Gastrocnemius medialis (tissue), 4 donors: ENCODE data around the gene KPTN. TPM values are rescaled to one million over a fixed set of nuclear protein-coding genes. Genes with fewer than 3 reads are reported as not detected.

Experiments used
- ATAC-seq, 2 donors: fragments of 150-250 bp; one replicate each; pipeline ENCODE4 v1.9.1; 2016
- DNase-seq, 2 donors: peaks; one replicate each; pipeline ENCODE4 v3.0.0-alpha.2; 2019
- H3K27ac ChIP-seq, 4 donors: fragments of 200-600 bp; sonication (generic); 1 replicate in 1 of 4; 2 replicates in 3 of 4; pipeline ENCODE4 v1.5.1; 2016 to 2018; ENCODE audit warnings: mild to moderate bottlenecking in 2 of 4, moderate library complexity in 1 of 4
- H3K27me3 ChIP-seq, 3 donors: fragments of 200-600 bp; sonication (generic) in 2 of 3; 1 replicate in 1 of 3; 2 replicates in 2 of 3; pipeline versions ENCODE4 v1.5.1 to v1.6.0; 2016 to 2019; ENCODE audit warnings: mild to moderate bottlenecking in 1 of 3, moderate library complexity in 1 of 3
- H3K36me3 ChIP-seq, 2 donors: fragments of 200-600 bp; sonication (generic) in 1 of 2; one replicate each; pipeline ENCODE4 v1.5.1; 2017 to 2018
- H3K4me1 ChIP-seq, 2 donors: fragments of 200-600 bp; sonication (generic) in 1 of 2; one replicate each; pipeline ENCODE4 v1.5.1; 2016 to 2017; ENCODE audit warnings: mild to moderate bottlenecking in 2 of 2
- H3K4me3 ChIP-seq, 4 donors: fragments of 200-600 bp; sonication (generic) in 3 of 4; 1 replicate in 1 of 4; 2 replicates in 3 of 4; pipeline ENCODE4 v1.5.1; 2016 to 2019; ENCODE audit warnings: mild to moderate bottlenecking in 2 of 4
- H3K9me3 ChIP-seq, 3 donors: fragments of 200-600 bp; sonication (generic) in 2 of 3; 1 replicate in 1 of 3; 2 replicates in 2 of 3; pipeline ENCODE4 v1.5.1; 2016 to 2019
- POLR2A ChIP-seq, 2 donors: fragments of 450-650 bp; IDR thresholded peaks; one replicate each; pipeline ENCODE4 v1.6.1; 2017; ENCODE audit warnings: antibody characterized with exemption in 2 of 2, mild to moderate bottlenecking in 2 of 2, moderate library complexity in 2 of 2
- in situ Hi-C, 4 donors: fragments of 200-750 bp; cut with MboI; loops; one replicate each; pipeline versions ENCODE4 v1.15.0 to v1.8.0; 2017; ENCODE audit warnings: low sequenced_read_pairs in 4 of 4
- intact Hi-C: fragments of 100-400 bp; cut with DNase I; formaldehyde crosslinking; loops from one replicate; pipeline ENCODE4 v1.15.1; 2023; ENCODE audit warnings: low total_unique reads
- total RNA-seq, 4 donors: library from RNA; depleted of rRNA; stranded (reverse); fragments of >200 nt; gene quantifications; one replicate each; pipeline versions ENCODE4 v1.1.0 to v1.2.3, GENCODE V29; 2016
- TF ChIP-seq, protein P1 (sequence below), 5 experiments: fragments of 450-650 bp in 3 of 5; fragments of 200-600 bp in 2 of 5; sonication (generic) in 2 of 5; IDR thresholded peaks in 4 of 5; conservative IDR thresholded peaks in 1 of 5; 1 replicate in 4 of 5; 2 replicates in 1 of 5; pipeline ENCODE4 v1.5.1; 2016 to 2019; ENCODE audit warnings: antibody characterized with exemption in 5 of 5, mild to moderate bottlenecking in 3 of 5, moderate library complexity in 3 of 5

Gene KPTN
- total RNA-seq, 4 donors from 2014 or later, result 0.91 to 6.4 (median 3.9) TPM

GRCh38 chr19:47492137-47492533 lies 8.1 kb upstream of the KPTN start:
- intact Hi-C loops (no loop called here), in situ Hi-C loops (no loop called here)
- TF ChIP-seq, protein P1, sequence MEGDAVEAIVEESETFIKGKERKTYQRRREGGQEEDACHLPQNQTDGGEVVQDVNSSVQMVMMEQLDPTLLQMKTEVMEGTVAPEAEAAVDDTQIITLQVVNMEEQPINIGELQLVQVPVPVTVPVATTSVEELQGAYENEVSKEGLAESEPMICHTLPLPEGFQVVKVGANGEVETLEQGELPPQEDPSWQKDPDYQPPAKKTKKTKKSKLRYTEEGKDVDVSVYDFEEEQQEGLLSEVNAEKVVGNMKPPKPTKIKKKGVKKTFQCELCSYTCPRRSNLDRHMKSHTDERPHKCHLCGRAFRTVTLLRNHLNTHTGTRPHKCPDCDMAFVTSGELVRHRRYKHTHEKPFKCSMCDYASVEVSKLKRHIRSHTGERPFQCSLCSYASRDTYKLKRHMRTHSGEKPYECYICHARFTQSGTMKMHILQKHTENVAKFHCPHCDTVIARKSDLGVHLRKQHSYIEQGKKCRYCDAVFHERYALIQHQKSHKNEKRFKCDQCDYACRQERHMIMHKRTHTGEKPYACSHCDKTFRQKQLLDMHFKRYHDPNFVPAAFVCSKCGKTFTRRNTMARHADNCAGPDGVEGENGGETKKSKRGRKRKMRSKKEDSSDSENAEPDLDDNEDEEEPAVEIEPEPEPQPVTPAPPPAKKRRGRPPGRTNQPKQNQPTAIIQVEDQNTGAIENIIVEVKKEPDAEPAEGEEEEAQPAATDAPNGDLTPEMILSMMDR (IDR thresholded peaks at IDR 0.05 in 4 of 5, conservative IDR thresholded peaks at IDR 0.05 in 1 of 5), result no peak
- TF ChIP-seq POLR2A (IDR thresholded peaks at IDR 0.05), result no peak
- Histone ChIP-seq H3K4me3 (no peak overlapping the region), H3K27me3 (no peaks in the 10 kb centered on the region), H3K4me1 (peaks cover 0 to 13% of the 10 kb centered on the region in 2 donors), H3K9me3 (no peaks in the 10 kb centered on the region), H3K36me3 (peaks cover 0 to 68% of the 10 kb centered on the region in 2 donors), H3K27ac (no peak overlapping the region)
- ATAC-seq, result no peak
- DNase-seq, result no peak

DNA sequence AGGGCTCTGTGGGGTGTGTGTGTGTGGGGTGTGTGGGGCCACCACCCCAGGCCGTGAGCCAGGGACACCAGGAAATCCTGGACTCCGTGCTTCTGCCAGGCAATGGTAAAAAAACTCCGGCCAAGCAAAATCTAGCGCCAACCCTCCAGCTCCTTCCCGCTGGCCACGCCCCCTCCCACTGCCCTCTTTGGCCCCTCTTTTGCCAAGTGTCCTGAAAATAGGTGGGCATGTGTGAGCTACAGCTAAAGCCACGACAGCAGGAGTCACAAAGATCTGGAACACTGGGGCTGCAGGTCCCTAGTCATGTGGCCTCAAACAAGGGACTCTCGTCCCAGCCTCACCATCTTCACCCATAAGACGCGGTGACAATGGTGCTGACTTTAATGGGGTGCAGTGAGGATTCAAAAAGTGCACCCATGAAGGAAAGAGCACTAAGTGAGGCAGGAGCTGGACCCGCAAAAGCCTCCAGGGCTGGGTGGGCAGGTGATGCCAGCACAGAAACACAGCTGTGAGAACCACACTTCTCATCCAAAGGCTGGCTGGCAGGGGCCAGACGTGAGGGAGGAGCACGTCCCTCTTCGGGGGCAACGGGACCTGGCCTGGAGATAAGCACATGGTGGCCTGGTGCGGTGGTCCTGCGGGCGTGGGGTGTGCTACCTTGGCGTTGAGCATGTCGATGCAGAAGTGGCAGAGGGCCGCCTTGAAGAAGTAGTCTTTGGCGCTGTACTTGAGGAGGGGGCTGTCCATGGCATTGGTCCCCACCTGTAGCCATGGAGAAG lies 7.5 kb upstream of the KPTN start:
- Histone ChIP-seq H3K9me3 (no peaks in the 10 kb centered on the region), H3K4me3 (no peak overlapping the region), H3K4me1 (peaks cover 0 to 8% of the 10 kb centered on the region in 2 donors), H3K27ac (no peak overlapping the region), H3K27me3 (no peaks in the 10 kb centered on the region), H3K36me3 (peaks cover 0 to 68% of the 10 kb centered on the region in 2 donors)
- in situ Hi-C loops (no loop called here), intact Hi-C loops (no loop called here)
- TF ChIP-seq, protein P1 (IDR thresholded peaks at IDR 0.05 in 4 of 5, conservative IDR thresholded peaks at IDR 0.05 in 1 of 5), result no peak
- no peak for TF ChIP-seq POLR2A (IDR thresholded peaks at IDR 0.05)
- no peak for ATAC-seq
- no peak for DNase-seq

GRCh38 chr19:47490847-47491246 lies 6.8 kb upstream of the KPTN start:
- DNase-seq, result no peak

DNA sequence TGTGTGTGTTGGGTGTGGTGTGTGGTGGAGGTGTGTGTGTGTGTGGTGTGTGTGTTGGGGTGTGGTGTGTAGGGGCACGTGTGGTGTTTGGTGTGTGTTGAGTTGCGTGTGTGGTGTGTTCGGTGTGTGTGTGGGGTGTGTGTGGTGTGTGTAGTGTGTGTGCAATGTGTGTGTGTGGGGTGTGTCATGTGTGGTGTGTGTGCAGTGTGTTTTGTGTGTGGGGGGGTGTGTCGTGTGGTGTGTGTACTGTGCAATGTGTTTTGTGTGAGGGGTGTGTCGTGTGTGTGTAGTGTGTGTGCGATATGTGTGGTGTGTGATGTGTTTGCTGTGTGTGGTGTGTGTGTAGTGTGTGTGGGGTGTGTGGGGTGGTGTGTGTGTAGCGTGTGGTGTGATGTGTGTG lies 6.0 kb upstream of the KPTN start:
- TF ChIP-seq, protein P1 (IDR thresholded peaks at IDR 0.05 in 4 of 5, conservative IDR thresholded peaks at IDR 0.05 in 1 of 5), result no peak
- no peak for TF ChIP-seq POLR2A (IDR thresholded peaks at IDR 0.05)
- DNase-seq (no peak), ATAC-seq (no peak)
- Histone ChIP-seq H3K27ac (no peak overlapping the region), H3K4me3 (no peak overlapping the region), H3K4me1 (peaks cover 0 to 4% of the 10 kb centered on the region in 2 donors), H3K36me3 (peaks cover 0 to 62% of the 10 kb centered on the region in 2 donors), H3K9me3 (no peaks in the 10 kb centered on the region), H3K27me3 (no peaks in the 10 kb centered on the region)
- in situ Hi-C loops (no loop called here), intact Hi-C loops (no loop called here)

More at GRCh38 chr19:47490847-47491246, 6.8 kb upstream of the KPTN start:
- Histone ChIP-seq H3K4me1 (peaks cover 0 to 5% of the 10 kb centered on the region in 2 donors), H3K36me3 (peaks cover 0 to 66% of the 10 kb centered on the region in 2 donors), H3K27ac (no peak overlapping the region), H3K4me3 (no peak overlapping the region), H3K9me3 (no peaks in the 10 kb centered on the region), H3K27me3 (no peaks in the 10 kb centered on the region)
- in situ Hi-C loops (no loop called here), intact Hi-C loops (no loop called here)
- no peak for TF ChIP-seq POLR2A (IDR thresholded peaks at IDR 0.05)
- TF ChIP-seq, protein P1 (IDR thresholded peaks at IDR 0.05 in 4 of 5, conservative IDR thresholded peaks at IDR 0.05 in 1 of 5), result no peak
- ATAC-seq, result no peak
